HEK293 (cell line): ENCODE results near the gene MIGA1.

Source experiments
- CTCF ChIA-PET: fragments of 350-600 bp; formaldehyde crosslinking; extraction: SDS; loops from one replicate; lab custom pipeline; 2021; ENCODE audit warnings: antibody characterized with exemption; lab: Yijun Ruan, JAX
- POLR2A ChIA-PET: fragments of 300-600 bp; formaldehyde crosslinking; extraction: SDS; loops from one replicate; lab custom pipeline; 2020; ENCODE audit warnings: antibody characterized with exemption, inconsistent platforms; lab: Yijun Ruan, JAX
- H3K27ac ChIP-seq: fragments of 200-500 bp; sonication (Bioruptor generic); 2 replicates; pipeline ENCODE4 v1.5.1; 2014; ENCODE audit warnings: low read depth, low read length, control low read depth, inconsistent platforms; ENCODE audit errors: extremely low read depth
- H3K36me3 ChIP-seq, 2 experiments: fragments of 200-500 bp in 1 of 2; sonication (Bioruptor generic) in 1 of 2; 1 replicate in 1 of 2; 2 replicates in 1 of 2; pipeline ENCODE4 v1.5.1; 2014 to 2017; ENCODE audit warnings: inconsistent platforms in 2 of 2, low read length in 2 of 2; ENCODE audit not compliant: control insufficient read depth in 2 of 2, insufficient read depth in 1 of 2
- H3K4me1 ChIP-seq: fragments of 200-500 bp; sonication (Bioruptor generic); 2 replicates; pipeline ENCODE4 v1.5.1; 2014; ENCODE audit warnings: mild to moderate bottlenecking, low read length, inconsistent platforms; ENCODE audit not compliant: control insufficient read depth, insufficient read depth
- H3K4me3 ChIP-seq: 2 replicates; pipeline ENCODE4 v1.5.1; 2011; ENCODE audit warnings: low read depth, mild to moderate bottlenecking, control low read depth, low read length, moderate library complexity
- H3K9me3 ChIP-seq: fragments of 200-500 bp; sonication (Bioruptor generic); 2 replicates; pipeline ENCODE4 v1.5.1; 2014; ENCODE audit warnings: low read depth, low read length, inconsistent platforms; ENCODE audit not compliant: control insufficient read depth, insufficient read depth
- EGR2 ChIP-seq: fragments of 450-650 bp; formaldehyde crosslinking; IDR thresholded peaks from 2 replicates; pipeline ENCODE4 v1.5.1; 2016; ENCODE audit warnings: low read depth, missing biosample characterization, missing genetic modification characterization
- GFI1B ChIP-seq: fragments of 450-650 bp; formaldehyde crosslinking; IDR thresholded peaks from 2 replicates; pipeline ENCODE4 v1.5.1; 2016; ENCODE audit warnings: missing biosample characterization, missing genetic modification characterization
- IKZF3 ChIP-seq: fragments of 450-650 bp; IDR thresholded peaks from 2 replicates; pipeline ENCODE4 v1.5.0; 2018; ENCODE audit warnings: missing biosample characterization, mild to moderate bottlenecking, missing genetic modification characterization, moderate library complexity
- REST ChIP-seq: fragments of 450-650 bp; formaldehyde crosslinking; IDR thresholded peaks from 2 replicates; pipeline ENCODE4 v1.5.1; 2016; ENCODE audit warnings: missing biosample characterization, missing genetic modification characterization
- ZBTB17 ChIP-seq: fragments of 450-650 bp; formaldehyde crosslinking; IDR thresholded peaks from 2 replicates; pipeline ENCODE4 v1.5.1; 2016; ENCODE audit warnings: missing biosample characterization, missing genetic modification characterization
- ZBTB26 ChIP-seq: fragments of 450-650 bp; formaldehyde crosslinking; optimal IDR thresholded peaks from 2 replicates; pipeline ENCODE3; 2016; ENCODE audit warnings: missing biosample characterization, mild to moderate bottlenecking, missing genetic modification characterization
- ZBTB49 ChIP-seq: fragments of 450-650 bp; formaldehyde crosslinking; IDR thresholded peaks from 2 replicates; pipeline ENCODE4 v1.5.1; 2016; ENCODE audit warnings: missing biosample characterization, missing genetic modification characterization, low read depth
- ZBTB7A ChIP-seq: fragments of 450-650 bp; formaldehyde crosslinking; IDR thresholded peaks from 2 replicates; pipeline ENCODE4 v1.5.1; 2016; ENCODE audit warnings: low read depth, missing biosample characterization, missing genetic modification characterization
- ZIC2 ChIP-seq: fragments of 450-650 bp; formaldehyde crosslinking; IDR thresholded peaks from 2 replicates; pipeline ENCODE4 v1.5.1; 2016; ENCODE audit warnings: missing biosample characterization, missing genetic modification characterization
- ZNF16 ChIP-seq: fragments of 450-650 bp; formaldehyde crosslinking; IDR thresholded peaks from 2 replicates; pipeline ENCODE4 v1.5.1; 2016; ENCODE audit warnings: low read depth, missing biosample characterization, missing genetic modification characterization
- ZNF18 ChIP-seq: fragments of 450-650 bp; formaldehyde crosslinking; IDR thresholded peaks from 2 replicates; pipeline ENCODE4 v1.5.1; 2016; ENCODE audit warnings: missing biosample characterization, missing genetic modification characterization
- ZNF350 ChIP-seq: fragments of 450-650 bp; formaldehyde crosslinking; IDR thresholded peaks from 2 replicates; pipeline ENCODE4 v1.5.0; 2017; ENCODE audit warnings: missing biosample characterization, mild to moderate bottlenecking, missing genetic modification characterization
- ZNF449 ChIP-seq: fragments of 450-650 bp; formaldehyde crosslinking; IDR thresholded peaks from 2 replicates; pipeline ENCODE4 v1.5.1; 2017; ENCODE audit warnings: missing biosample characterization, mild to moderate bottlenecking, missing genetic modification characterization, moderate library complexity
- ZNF488 ChIP-seq: fragments of 450-650 bp; formaldehyde crosslinking; IDR thresholded peaks from 2 replicates; pipeline ENCODE4 v1.5.1; 2016; ENCODE audit warnings: missing biosample characterization, missing genetic modification characterization
- ZNF561 ChIP-seq: fragments of 450-650 bp; IDR thresholded peaks from 2 replicates; pipeline ENCODE4 v1.5.1; 2018; ENCODE audit warnings: missing biosample characterization, missing genetic modification characterization, borderline replicate concordance
- ZNF610 ChIP-seq: fragments of 450-650 bp; formaldehyde crosslinking; IDR thresholded peaks from 2 replicates; pipeline ENCODE4 v1.5.1; 2016; ENCODE audit warnings: missing biosample characterization, missing genetic modification characterization, borderline replicate concordance
- ZNF626 ChIP-seq: fragments of 450-650 bp; sonication (Bioruptor Pico); formaldehyde crosslinking; IDR thresholded peaks from 2 replicates; pipeline ENCODE4 v1.5.1; 2018; ENCODE audit warnings: missing biosample characterization, missing genetic modification characterization, inconsistent platforms
- ZNF664 ChIP-seq: fragments of 450-650 bp; formaldehyde crosslinking; IDR thresholded peaks from 2 replicates; pipeline ENCODE4 v1.5.1; 2016; ENCODE audit warnings: missing biosample characterization, missing genetic modification characterization
- ZNF843 ChIP-seq: fragments of 450-650 bp; formaldehyde crosslinking; IDR thresholded peaks from 2 replicates; pipeline ENCODE4 v1.5.1; 2016; ENCODE audit warnings: missing biosample characterization, missing genetic modification characterization
- ZXDB ChIP-seq: fragments of 450-650 bp; formaldehyde crosslinking; IDR thresholded peaks from 2 replicates; pipeline ENCODE4 v1.5.1; 2016; ENCODE audit warnings: missing biosample characterization, missing genetic modification characterization

MIGA1 gene

GRCh38 chr1:77797991-77798390 is 18.5 kb downstream of the MIGA1 start:
- H3K9me3 ChIP-seq, result no peaks in the 10 kb centered on the region
- ChIA-PET CTCF (no interaction called here), POLR2A (no interaction called here)
- no peaks in the 10 kb centered on the region for H3K4me1 ChIP-seq
- H3K4me3 ChIP-seq, result no peak overlapping the region
- TF ChIP-seq ZNF610 (tag by site-specific recombination) (no peak), ZNF488 (tag by site-specific recombination) (no peak), EGR2 (tag by site-specific recombination) (no peak), ZNF449 (tag by site-specific recombination) (no peak), REST (no peak), ZXDB (no peak)
- no peak overlapping the region for H3K27ac ChIP-seq
- peaks cover 0 to 18% of the 10 kb centered on the region in 2 experiments for H3K36me3 ChIP-seq

GRCh38 chr1:77802026-77802425 is 22.6 kb downstream of the MIGA1 start:
- peaks cover 15 to 28% of the 10 kb centered on the region in 2 experiments for H3K36me3 ChIP-seq
- CTCF ChIA-PET, result no interaction called here

GRCh38 chr1:77803371-77803770 is 23.9 kb downstream of the MIGA1 start:
- POLR2A ChIA-PET, result no interaction called here
- no peak overlapping the region for H3K4me3 ChIP-seq
- TF ChIP-seq ZNF488 (tag by site-specific recombination), result no peak
- no peak for TF ChIP-seq ZNF561
- TF ChIP-seq ZBTB49, result no peak
- TF ChIP-seq GFI1B (tag by site-specific recombination), result no peak
- TF ChIP-seq ZNF16, result no peak
- TF ChIP-seq IKZF3 (tag by site-specific recombination), result no peak
- no peak for TF ChIP-seq ZNF18 (tag by site-specific recombination)
- TF ChIP-seq ZNF843 (tag by site-specific recombination), result no peak
- no peak for TF ChIP-seq ZBTB26
- TF ChIP-seq ZNF626 (tag by site-specific recombination), result no peak

More at GRCh38 chr1:77802026-77802425, 22.6 kb downstream of the MIGA1 start:
- POLR2A ChIA-PET, result no interaction called here
- Histone ChIP-seq H3K9me3 (no peaks in the 10 kb centered on the region), H3K4me3 (no peak overlapping the region), H3K27ac (no peak overlapping the region), H3K4me1 (no peaks in the 10 kb centered on the region)
- TF ChIP-seq ZBTB17 (tag by site-specific recombination), result no peak
- TF ChIP-seq ZNF350 (tag by site-specific recombination), result no peak
- TF ChIP-seq ZBTB7A, result no peak
- peak; percentile 39; the same call in 1 of the 2 replicates for TF ChIP-seq ZNF664
- TF ChIP-seq ZIC2, result no peak

More at GRCh38 chr1:77803371-77803770, 23.9 kb downstream of the MIGA1 start:
- H3K36me3 ChIP-seq, result peaks cover 26 to 39% of the 10 kb centered on the region in 2 experiments
- H3K27ac ChIP-seq, result no peak overlapping the region
- no peaks in the 10 kb centered on the region for H3K9me3 ChIP-seq
- no peaks in the 10 kb centered on the region for H3K4me1 ChIP-seq
- CTCF ChIA-PET, result interaction anchor here (0.8 kb wide), 1 partner anchor 19 kb away, joined by 3 read pairs; no protein-coding TSS in a partner anchor
